Aorta (tissue), 5 donors: ENCODE results near the gene GRK7. TPM values are rescaled to one million over a fixed set of nuclear protein-coding genes. Genes with fewer than 3 reads are reported as not detected.

Experiments
- ATAC-seq: fragments of 200-7000 bp; cut with Tn5 transposase; one replicate; pipeline ENCODE4 v1.9.1; 2022; ENCODE audit warnings: moderate library complexity; ENCODE audit not compliant: low FRiP score
- DNase-seq, 2 donors: peaks; one replicate each; pipeline ENCODE4 v3.0.0-alpha.2; 2020
- H3K27ac ChIP-seq, 2 donors: one replicate each; pipeline ENCODE4 v1.5.1; 2013; ENCODE audit warnings: low read length in 2 of 2, mild to moderate bottlenecking in 2 of 2, moderate library complexity in 2 of 2, control low read depth in 1 of 2, inconsistent platforms in 1 of 2, low read depth in 1 of 2
- H3K27me3 ChIP-seq, 2 donors: one replicate each; pipeline ENCODE4 v1.6.1; 2013; ENCODE audit warnings: control low read depth in 1 of 2, low read length in 1 of 2, mild to moderate bottlenecking in 1 of 2, moderate library complexity in 1 of 2; ENCODE audit not compliant: insufficient read depth in 2 of 2, control insufficient read depth in 1 of 2
- H3K36me3 ChIP-seq, 2 donors: one replicate each; pipeline ENCODE4 v1.6.1; 2013; ENCODE audit warnings: control low read depth in 1 of 2, low read length in 1 of 2, mild to moderate bottlenecking in 1 of 2; ENCODE audit not compliant: insufficient read depth in 2 of 2, control insufficient read depth in 1 of 2
- H3K4me1 ChIP-seq, 2 donors: one replicate each; pipeline ENCODE4 v1.6.1; 2013; ENCODE audit warnings: low read length in 2 of 2, control low read depth in 1 of 2, mild to moderate bottlenecking in 1 of 2, moderate library complexity in 1 of 2; ENCODE audit not compliant: insufficient read depth in 2 of 2, control insufficient read depth in 1 of 2
- H3K4me3 ChIP-seq, 2 donors: one replicate each; pipeline ENCODE4 v1.5.1; 2013; ENCODE audit warnings: low read length in 2 of 2, control low read depth in 1 of 2, mild to moderate bottlenecking in 1 of 2
- H3K9me3 ChIP-seq: one replicate; pipeline ENCODE4 v1.6.1; 2013; ENCODE audit warnings: mild to moderate bottlenecking, low read length; ENCODE audit not compliant: control insufficient read depth
- WGBS, 2 donors: extraction: QIAGEN DNeasy Blood & Tissue Kit; methylation state at CpG; one replicate each; pipeline ENCODE4 v1.1.7; 2013; 5-methylcytosine and 5-hydroxymethylcytosine counted together
- intact Hi-C, 2 donors: fragments of 100-400 bp; cut with DNase I; formaldehyde crosslinking; loops; one replicate each; pipeline versions ENCODE4 v1.14.2 to v1.15.0; 2022
- polyA plus RNA-seq, 2 donors: library from polyadenylated mRNA; stranded (reverse); fragments of 200-250 nt; gene quantifications; one replicate each; pipeline ENCODE4 v1.2.3, GENCODE V29; 2013
- total RNA-seq, 2 donors: library from RNA; stranded (reverse); fragmentation: NEBNext Ultra II Directional; extraction: Animal tissue kit (Norgen Biotek cat#: 25700); gene quantifications; one replicate each; pipeline ENCODE4 v1.2.1, GENCODE V29; 2021
- donor health status: healthy with polysubstance abuse.
- donor health status: Bipolar disorder and iron deficiency.
- donor health status: DM: no; HTN: no; CAD: no.
- donor health status: DM: no; HTN: no; CAD: no.
- donor health status: DM: yes; HTN: yes; CAD: no.

The GRK7 gene
- total and polyA plus RNA-seq, 4 donors, result 0.23 TPM; not detected in 3

GRCh38 chr3:141728355-141728892 is 34.8 kb upstream of the GRK7 start:
- no peak overlapping the region for H3K4me3 ChIP-seq
- ATAC-seq (no peak), DNase-seq (no peak)
- no peak overlapping the region for H3K27ac ChIP-seq
- intact Hi-C loops, result no loop called here
- no peaks in the 10 kb centered on the region for H3K9me3 ChIP-seq
- no peaks in the 10 kb centered on the region for H3K27me3 ChIP-seq
- no peaks in the 10 kb centered on the region for H3K4me1 ChIP-seq
- H3K36me3 ChIP-seq, result no peaks in the 10 kb centered on the region
- 69 to 75% methylated on average over 5 of the region's 5 CpGs for WGBS, 2 donors

GRCh38 chr3:141729240-141729639 is 34.0 kb upstream of the GRK7 start:
- no peak for DNase-seq
- intact Hi-C loops, result no loop called here

GRCh38 chr3:141735176-141735575 is 28.0 kb upstream of the GRK7 start:
- Histone ChIP-seq H3K9me3 (no peaks in the 10 kb centered on the region), H3K4me1 (no peaks in the 10 kb centered on the region), H3K27me3 (no peaks in the 10 kb centered on the region), H3K36me3 (no peaks in the 10 kb centered on the region), H3K4me3 (no peak overlapping the region), H3K27ac (no peak overlapping the region)
- DNase-seq (no peak), ATAC-seq (no peak)
- intact Hi-C loops, result loop anchor here (5.0 to 10.0 kb wide), 5 partner anchors 130 to 180 kb away; partner anchors contain the start of gene ATP1B3 (in 1 of the 2)

More at GRCh38 chr3:141729240-141729639, 34.0 kb upstream of the GRK7 start:
- Histone ChIP-seq H3K27me3 (no peaks in the 10 kb centered on the region), H3K27ac (no peak overlapping the region), H3K4me1 (no peaks in the 10 kb centered on the region), H3K9me3 (no peaks in the 10 kb centered on the region), H3K36me3 (no peaks in the 10 kb centered on the region), H3K4me3 (no peak overlapping the region)
- WGBS, 2 donors, result 86 to 93% methylated on average over 4 of the region's 4 CpGs
- no peak for ATAC-seq

- H3K4me1 ChIP-seq, result peaks cover 0 to 2% of the 10 kb centered on the region in 2 donors
- no peaks in the 10 kb centered on the region for H3K9me3 ChIP-seq
- no peak overlapping the region for H3K27ac ChIP-seq
- no peak overlapping the region for H3K4me3 ChIP-seq
- intact Hi-C loops, result loop anchor here (5.0 to 10.0 kb wide), 5 partner anchors 131 to 179 kb away; partner anchors contain the start of gene ATP1B3 (in 1 of the 2)
- ATAC-seq (no peak), DNase-seq (no peak)
- WGBS, 2 donors, result 90 to 91% methylated on average over 7 of the region's 7 CpGs
- H3K27me3 ChIP-seq, result no peaks in the 10 kb centered on the region
- H3K36me3 ChIP-seq, result no peaks in the 10 kb centered on the region
Measured at GRCh38 chr3:141735770-141736465, 27.3 kb upstream of the GRK7 start.

- intact Hi-C loops, result loop anchor here (5.0 to 10.0 kb wide), 5 partner anchors 132 to 178 kb away; partner anchors contain the start of gene ATP1B3 (in 1 of the 2)
- Histone ChIP-seq H3K27me3 (no peaks in the 10 kb centered on the region), H3K4me3 (no peak overlapping the region), H3K27ac (no peak overlapping the region), H3K4me1 (peaks cover 0 to 2% of the 10 kb centered on the region in 2 donors), H3K36me3 (no peaks in the 10 kb centered on the region), H3K9me3 (no peaks in the 10 kb centered on the region)
- no peak for DNase-seq
- no peak for ATAC-seq
- WGBS, 2 donors, result 88 to 91% methylated on average over 10 of the region's 10 CpGs
Measured at GRCh38 chr3:141737093-141737492, 26.1 kb upstream of the GRK7 start.

GRCh38 chr3:141737678-141738021 is 25.6 kb upstream of the GRK7 start:
- H3K27me3 ChIP-seq, result no peaks in the 10 kb centered on the region
- ATAC-seq, result no peak
- H3K4me3 ChIP-seq, result peak overlapping the region in 1 of 2 donors; percentile 62
- 0% methylated on average over 3 of the region's 3 CpGs for WGBS, 2 donors
- intact Hi-C loops, result loop anchor here (1.0 to 10.0 kb wide), 7 partner anchors 77 to 177 kb away; partner anchors contain the start of gene ATP1B3 (in 2 of the 2)
- no peaks in the 10 kb centered on the region for H3K9me3 ChIP-seq
- peak overlapping the region in 1 of 2 donors; percentile 30 for H3K27ac ChIP-seq
- no peaks in the 10 kb centered on the region for H3K36me3 ChIP-seq
- no peak for DNase-seq
- peaks cover 0 to 2% of the 10 kb centered on the region in 2 donors for H3K4me1 ChIP-seq

- intact Hi-C loops, result loop anchor here (1.0 to 10.0 kb wide), 7 partner anchors 77 to 177 kb away; partner anchors contain the start of gene ATP1B3 (in 2 of the 2)
- no peaks in the 10 kb centered on the region for H3K27me3 ChIP-seq
- DNase-seq (peak; percentile 96 to 98), ATAC-seq (peak; percentile 100)
- H3K36me3 ChIP-seq, result no peaks in the 10 kb centered on the region
- H3K4me1 ChIP-seq, result peaks cover 0 to 2% of the 10 kb centered on the region in 2 donors
- H3K9me3 ChIP-seq, result no peaks in the 10 kb centered on the region
- H3K27ac ChIP-seq, result peak within 1 kb of the TSS; percentile 57 to 89
- H3K4me3 ChIP-seq, result peak within 1 kb of the TSS; percentile 94
- WGBS, 2 donors, result 0% methylated on average over 74 to 81 of the region's 81 CpGs
Measured at GRCh38 chr3:141738022-141738890, 25.0 kb upstream of the GRK7 start, which contains the start of gene RNF7. TSS of gene RNF7 (plus strand) at chr3:141738298. CDS start at chr3:141738342, 44 bp downstream.

GRCh38 chr3:141738891-141739363 is 24.3 kb upstream of the GRK7 start:
- Histone ChIP-seq H3K27me3 (no peaks in the 10 kb centered on the region), H3K36me3 (no peaks in the 10 kb centered on the region), H3K4me3 (peak overlapping the region; percentile 94), H3K4me1 (peaks cover 0 to 2% of the 10 kb centered on the region in 2 donors), H3K9me3 (no peaks in the 10 kb centered on the region), H3K27ac (peak overlapping the region; percentile 57 to 89)
- ATAC-seq (no peak), DNase-seq (no peak)
- intact Hi-C loops, result loop anchor here (1.0 to 10.0 kb wide), 7 partner anchors 78 to 176 kb away; partner anchors contain the start of gene ATP1B3 (in 2 of the 2)
- WGBS, 2 donors, result 0% methylated on average over 11 of the region's 11 CpGs
